ENCODE data around the gene ATP2B1. TPM values are rescaled to one million over a fixed set of nuclear protein-coding genes. Genes with fewer than 3 reads are reported as not detected.
A peak's percentile ranks its signal among the peaks of the same experiment; 100 is the strongest.

Gene ATP2B1
- total RNA-seq, 1 experiment from 2014 or later = 48.5 TPM

GRCh38 chr12:89663577-89664357 is 44.9 kb downstream of the ATP2B1 start:
- Histone ChIP-seq H3K27ac (ENCODE audit: low read length) (peak overlapping the region; percentile 38), H3K4me1 (ENCODE audit: insufficient read depth, low read length) (peaks cover 18% of the 10 kb centered on the region), H3K9me2 (replicated peaks; ENCODE audit: low read length) (no peaks in the 10 kb centered on the region), H3K9ac (ENCODE audit: low read length) (no peak overlapping the region), H3K4me3 (ENCODE audit: low read length) (no peak overlapping the region), H2AFZ (ENCODE audit: low read length) (no peak overlapping the region), H3K79me2 (ENCODE audit: low read length) (peaks cover 94% of the 10 kb centered on the region), H3K27me3 (ENCODE audit: low read length) (no peaks in the 10 kb centered on the region), H3K36me3 (ENCODE audit: low read depth, low read length) (0 out of 2 replicates have a peak, but pooled peaks cover 3% of the 10 kb centered on the region), H3F3A (ENCODE audit: low read length, unreplicated experiment) (no peaks in the 10 kb centered on the region), H4K20me1 (ENCODE audit: low read length) (peaks cover 56% of the 10 kb centered on the region), H3K4me2 (ENCODE audit: low read length) (peak overlapping the region; percentile 28), H3K9me3 (ENCODE audit: low read length) (no peaks in the 10 kb centered on the region)
- intact Hi-C loops (cut with micrococcal nuclease) = no loop called here
- CTCF ChIA-PET = no interaction called here
- DNase-seq (peak; percentile 66), ATAC-seq (peak; percentile 86)
- TF ChIP-seq EZH2 (IDR thresholded peaks at IDR 0.05; ENCODE audit: low read length, unreplicated experiment) (no peak), EZH2phosphoT487 (IDR thresholded peaks at IDR 0.05; ENCODE audit: borderline replicate concordance, low read length) (no peak), CTCF (conservative IDR thresholded peaks at IDR 0.05; ENCODE audit: low read depth, low read length) (no peak)
- POLR2A ChIA-PET (ENCODE audit: unreplicated experiment) = interaction anchor here (0.6 kb wide), 1 partner anchor 44 kb away, joined by 38 read pairs; no protein-coding TSS in a partner anchor
- no TSS peak for BruUV-seq (replicated peaks)

- H4K20me1 ChIP-seq (ENCODE audit: low read length) = peaks cover 52% of the 10 kb centered on the region
- CTCF ChIA-PET = no interaction called here
Measured at GRCh38 chr12:89662623-89663022, 46.0 kb downstream of the ATP2B1 start.

More at GRCh38 chr12:89662623-89663022, 46.0 kb downstream of the ATP2B1 start:
- DNase-seq (no peak), ATAC-seq (no peak)
- intact Hi-C loops (cut with micrococcal nuclease) = no loop called here
- Histone ChIP-seq H3K27ac (ENCODE audit: low read length) (no peak overlapping the region), H3K4me2 (ENCODE audit: low read length) (no peak overlapping the region), H3F3A (ENCODE audit: low read length, unreplicated experiment) (no peaks in the 10 kb centered on the region), H3K27me3 (ENCODE audit: low read length) (no peaks in the 10 kb centered on the region), H3K9me2 (replicated peaks; ENCODE audit: low read length) (no peaks in the 10 kb centered on the region), H3K9ac (ENCODE audit: low read length) (no peak overlapping the region), H3K4me1 (ENCODE audit: insufficient read depth, low read length) (peaks cover 18% of the 10 kb centered on the region), H2AFZ (ENCODE audit: low read length) (no peak overlapping the region), H3K79me2 (ENCODE audit: low read length) (peaks cover 94% of the 10 kb centered on the region), H3K9me3 (ENCODE audit: low read length) (no peaks in the 10 kb centered on the region), H3K36me3 (ENCODE audit: low read depth, low read length) (0 out of 2 replicates have a peak, but pooled peaks cover 3% of the 10 kb centered on the region), H3K4me3 (ENCODE audit: low read length) (no peak overlapping the region)
- POLR2A ChIA-PET (ENCODE audit: unreplicated experiment) = no interaction called here
- TF ChIP-seq EZH2phosphoT487 (IDR thresholded peaks at IDR 0.05; ENCODE audit: borderline replicate concordance, low read length) (no peak), CTCF (conservative IDR thresholded peaks at IDR 0.05; ENCODE audit: low read depth, low read length) (no peak), EZH2 (IDR thresholded peaks at IDR 0.05; ENCODE audit: low read length, unreplicated experiment) (no peak)
- no TSS peak for BruUV-seq (replicated peaks)
